ENCODE results near the gene FMNL3. TPM values are rescaled to one million over a fixed set of nuclear protein-coding genes. Genes with fewer than 3 reads are reported as not detected.

FMNL3 gene
- total RNA-seq, 2 donors from 2014 or later: 17.0 to 19.7 TPM

DNA sequence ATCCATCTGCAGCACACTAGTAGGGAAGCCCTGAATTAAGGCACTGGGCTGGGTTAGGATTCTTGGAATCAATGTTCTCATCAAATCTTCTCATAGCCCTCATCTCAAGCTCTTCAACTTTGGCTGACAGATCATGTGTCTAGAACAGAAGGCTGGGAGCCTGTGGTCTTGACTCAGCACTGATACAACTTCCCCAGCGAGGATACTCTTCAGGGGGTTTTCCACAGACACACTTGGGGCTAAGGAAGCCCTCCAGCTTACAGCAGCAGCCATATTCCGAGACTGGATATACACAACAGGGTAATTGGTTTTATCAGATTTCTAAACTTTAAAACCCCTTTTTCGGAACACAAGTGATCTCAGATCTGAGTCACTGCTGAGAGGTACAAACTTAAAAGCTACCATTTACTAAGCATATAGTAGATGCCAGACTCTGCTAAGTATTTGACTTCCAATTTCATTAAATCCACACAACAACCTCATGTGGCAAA lies 3.5 kb downstream of the FMNL3 start:
- no peak overlapping the region for H3K27ac Mint-ChIP-seq
- no peaks in the 10 kb centered on the region for H3K9me3 ChIP-seq (ENCODE audit: control insufficient read depth, low read length, poor library complexity, severe bottlenecking)
- peaks cover 5% of the 10 kb centered on the region for H3K27me3 Mint-ChIP-seq
- ATAC-seq (peak; percentile 15), DNase-seq (peak in 1 of 3 donors; percentile 18)
- H3K4me1 Mint-ChIP-seq: peaks cover 45% of the 10 kb centered on the region
- peak overlapping the region; percentile 12 for H3K4me3 Mint-ChIP-seq
- no peaks in the 10 kb centered on the region for H3K36me3 Mint-ChIP-seq (ENCODE audit: low read depth)

DNA sequence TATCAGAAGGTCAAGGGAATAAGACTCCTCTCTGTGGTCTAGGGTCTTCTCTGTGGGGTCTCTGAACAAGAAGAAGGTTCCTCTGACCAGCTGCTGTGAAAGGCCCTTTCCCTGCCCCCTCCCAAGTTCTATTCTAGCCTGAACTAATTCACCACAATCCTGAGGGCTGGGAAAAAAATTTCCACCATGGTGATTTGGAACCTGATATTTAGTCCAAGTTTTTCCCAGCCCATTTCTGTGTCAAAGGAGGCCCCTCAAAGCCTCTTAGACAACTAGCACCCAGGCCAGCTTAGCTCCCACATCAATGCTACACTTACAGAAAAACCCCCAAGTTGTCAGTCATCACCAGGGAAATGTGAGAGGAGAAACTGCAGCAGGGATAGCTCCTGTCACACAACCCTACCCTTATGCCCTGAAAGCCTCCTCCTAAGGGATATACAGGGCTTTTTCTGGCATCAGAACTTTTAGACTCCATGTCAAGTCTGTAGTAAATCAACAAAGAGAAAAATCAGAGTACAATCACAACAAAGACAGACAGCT lies 4.5 kb downstream of the FMNL3 start:
- Mint-ChIP-seq H3K36me3 (ENCODE audit: low read depth) (no peaks in the 10 kb centered on the region), H3K4me1 (peaks cover 48% of the 10 kb centered on the region), H3K27ac (peak overlapping the region; percentile 63), H3K27me3 (peaks cover 4% of the 10 kb centered on the region), H3K4me3 (no peak overlapping the region)
- H3K9me3 ChIP-seq (ENCODE audit: control insufficient read depth, low read length, poor library complexity, severe bottlenecking): no peaks in the 10 kb centered on the region
- DNase-seq (no peak), ATAC-seq (no peak)

DNA sequence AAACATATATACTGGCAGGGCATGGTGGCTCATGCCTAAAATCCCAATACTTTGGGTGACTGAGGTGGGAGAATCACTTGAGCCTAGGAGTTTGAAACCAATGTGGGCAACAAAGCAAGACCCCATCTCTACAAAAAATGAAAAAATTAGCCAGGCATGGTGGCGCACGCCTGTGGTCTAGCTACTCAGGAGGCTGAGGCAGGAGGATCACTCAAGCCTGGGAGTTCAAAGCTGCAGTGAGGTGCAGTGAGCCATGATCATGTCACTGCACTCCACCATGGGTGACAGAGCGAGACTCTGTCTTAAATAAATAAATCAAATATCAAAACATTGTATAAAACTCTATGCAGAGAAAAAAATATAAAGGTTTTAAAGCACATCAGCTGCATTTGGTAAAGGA lies 5.2 kb downstream of the FMNL3 start:
- Mint-ChIP-seq H3K4me3 (no peak overlapping the region), H3K27me3 (no peaks in the 10 kb centered on the region), H3K27ac (peak overlapping the region; percentile 63), H3K36me3 (ENCODE audit: low read depth) (no peaks in the 10 kb centered on the region), H3K4me1 (peaks cover 45% of the 10 kb centered on the region)
- ATAC-seq: no peak
- no peak for DNase-seq
- no peaks in the 10 kb centered on the region for H3K9me3 ChIP-seq (ENCODE audit: control insufficient read depth, low read length, poor library complexity, severe bottlenecking)

DNA sequence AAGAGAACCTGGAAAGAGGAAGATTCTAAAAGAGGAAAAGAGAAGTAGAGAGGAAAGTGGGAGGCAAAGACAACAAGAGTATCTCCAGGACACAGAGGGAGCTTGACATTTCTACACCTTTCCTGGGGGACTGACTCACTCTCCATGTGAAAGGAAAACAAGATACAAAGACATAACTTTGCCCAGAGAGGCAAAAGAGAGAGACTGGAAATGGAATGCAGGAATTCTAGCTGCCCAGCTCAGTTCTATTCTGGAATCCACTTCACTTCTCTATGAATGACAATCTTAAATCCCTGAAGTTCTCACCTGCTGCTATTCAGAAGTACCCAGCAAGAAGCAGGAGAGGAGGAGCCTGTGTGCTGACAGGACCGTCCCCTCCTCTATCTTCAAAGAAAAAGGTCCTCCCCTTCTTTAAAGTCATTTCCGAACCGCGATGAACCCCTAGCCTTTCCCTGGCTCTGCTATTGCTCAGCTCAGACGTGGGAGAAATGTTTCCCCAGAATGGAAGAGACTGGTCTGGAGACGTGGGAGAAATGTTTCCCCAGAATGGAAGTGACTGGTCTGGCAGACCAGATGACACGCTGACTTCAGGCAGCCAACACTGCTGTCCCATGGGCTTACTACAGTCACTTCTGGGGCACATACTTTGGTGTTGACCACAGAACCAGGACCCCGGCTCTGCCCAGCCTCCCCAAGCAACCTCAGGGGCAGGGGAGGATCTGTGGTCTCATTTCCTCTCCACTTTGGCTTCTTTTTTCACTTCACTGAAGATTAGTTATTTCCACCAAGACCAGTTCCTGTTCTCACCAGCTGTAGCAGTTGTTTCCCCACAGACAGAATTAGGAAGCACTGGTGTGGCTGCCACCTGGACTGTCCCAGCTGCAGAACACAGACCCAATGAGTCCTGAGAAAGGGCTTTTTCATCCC lies 8.3 kb downstream of the FMNL3 start:
- Mint-ChIP-seq H3K27me3 (no peaks in the 10 kb centered on the region), H3K4me3 (peak overlapping the region; percentile 86), H3K27ac (peak overlapping the region; percentile 91), H3K4me1 (peaks cover 25% of the 10 kb centered on the region), H3K36me3 (ENCODE audit: low read depth) (no peaks in the 10 kb centered on the region)
- H3K9me3 ChIP-seq (ENCODE audit: control insufficient read depth, low read length, poor library complexity, severe bottlenecking): no peaks in the 10 kb centered on the region
- no peak for DNase-seq
- peak; percentile 75 for ATAC-seq

DNA sequence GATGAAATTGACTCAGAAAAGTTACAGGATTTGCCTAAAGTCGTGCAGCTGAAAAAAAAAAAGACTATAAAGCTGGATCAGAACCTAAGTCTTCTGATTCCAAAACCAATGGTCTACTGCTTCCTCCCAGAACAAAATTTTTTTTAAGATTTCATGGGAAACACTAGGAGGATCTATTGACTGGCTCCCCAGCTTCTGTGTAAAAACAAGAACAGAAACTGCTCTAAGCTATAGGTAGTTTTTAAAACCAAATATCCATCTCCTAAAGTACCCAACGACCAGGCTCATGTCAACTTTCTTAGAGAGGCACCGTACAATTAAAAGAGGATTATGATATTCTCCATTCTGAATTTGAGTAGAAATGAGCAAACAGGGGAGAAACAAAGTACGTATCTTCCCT lies 9.4 kb downstream of the FMNL3 start:
- H3K36me3 Mint-ChIP-seq (ENCODE audit: low read depth): no peaks in the 10 kb centered on the region
- DNase-seq (no peak), ATAC-seq (no peak)
- H3K4me3 Mint-ChIP-seq: peak overlapping the region; percentile 86
- no peaks in the 10 kb centered on the region for H3K9me3 ChIP-seq (ENCODE audit: control insufficient read depth, low read length, poor library complexity, severe bottlenecking)
- H3K27me3 Mint-ChIP-seq: no peaks in the 10 kb centered on the region
- H3K4me1 Mint-ChIP-seq: peaks cover 19% of the 10 kb centered on the region
- peak overlapping the region; percentile 91 for H3K27ac Mint-ChIP-seq

DNA sequence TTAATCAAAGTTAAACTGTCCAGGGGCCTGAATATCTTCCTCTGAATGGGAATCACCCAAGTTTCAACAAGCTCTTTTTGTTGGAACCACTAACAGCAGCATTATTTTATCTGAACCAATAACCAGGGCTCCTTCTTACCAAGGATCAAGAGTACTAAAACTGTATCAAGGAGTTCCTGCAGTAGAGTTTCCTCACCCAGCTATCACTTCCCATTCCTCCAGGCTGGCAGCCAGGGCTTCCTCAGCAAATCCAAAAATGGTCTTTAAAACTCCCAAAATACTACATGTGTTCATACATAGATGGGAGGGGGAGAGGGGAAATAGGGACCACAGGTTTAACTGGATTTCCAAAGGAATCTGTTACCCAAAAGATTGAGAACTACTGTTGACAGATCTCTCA lies 10.5 kb downstream of the FMNL3 start:
- Mint-ChIP-seq H3K27ac (no peak overlapping the region), H3K27me3 (no peaks in the 10 kb centered on the region), H3K4me3 (no peak overlapping the region), H3K36me3 (ENCODE audit: low read depth) (no peaks in the 10 kb centered on the region), H3K4me1 (peaks cover 20% of the 10 kb centered on the region)
- ATAC-seq (no peak), DNase-seq (no peak)
- no peaks in the 10 kb centered on the region for H3K9me3 ChIP-seq (ENCODE audit: control insufficient read depth, low read length, poor library complexity, severe bottlenecking)

DNA sequence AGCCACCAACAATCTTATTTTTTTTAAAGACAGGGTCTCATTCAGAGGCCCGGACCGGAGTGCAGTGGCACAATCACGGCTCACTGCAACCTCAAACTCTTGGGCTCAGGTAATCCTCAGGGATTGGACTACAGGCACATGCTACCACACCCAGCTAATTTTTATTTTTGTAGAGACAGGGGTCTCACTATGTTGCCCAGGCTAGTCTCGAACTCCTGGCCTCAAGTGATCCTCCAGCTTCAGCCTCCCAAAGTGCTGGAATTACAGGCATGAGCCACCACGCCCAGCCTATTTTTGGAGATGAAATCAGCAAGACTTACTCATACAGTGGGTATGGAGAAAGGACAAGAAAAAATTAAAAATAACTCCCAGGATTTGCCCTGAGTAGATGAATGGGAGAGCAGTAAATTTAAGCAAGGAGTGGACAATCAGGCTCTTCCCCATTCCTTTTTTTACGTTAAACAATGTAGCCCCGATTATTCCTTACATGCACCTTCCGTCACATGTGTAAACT lies 13.2 kb downstream of the FMNL3 start:
- H3K27ac Mint-ChIP-seq: no peak overlapping the region
- H3K27me3 Mint-ChIP-seq: no peaks in the 10 kb centered on the region
- no peaks in the 10 kb centered on the region for H3K36me3 Mint-ChIP-seq (ENCODE audit: low read depth)
- DNase-seq (no peak), ATAC-seq (no peak)
- H3K4me3 Mint-ChIP-seq: no peak overlapping the region
- no peaks in the 10 kb centered on the region for H3K9me3 ChIP-seq (ENCODE audit: control insufficient read depth, low read length, poor library complexity, severe bottlenecking)
- peaks cover 24% of the 10 kb centered on the region for H3K4me1 Mint-ChIP-seq

DNA sequence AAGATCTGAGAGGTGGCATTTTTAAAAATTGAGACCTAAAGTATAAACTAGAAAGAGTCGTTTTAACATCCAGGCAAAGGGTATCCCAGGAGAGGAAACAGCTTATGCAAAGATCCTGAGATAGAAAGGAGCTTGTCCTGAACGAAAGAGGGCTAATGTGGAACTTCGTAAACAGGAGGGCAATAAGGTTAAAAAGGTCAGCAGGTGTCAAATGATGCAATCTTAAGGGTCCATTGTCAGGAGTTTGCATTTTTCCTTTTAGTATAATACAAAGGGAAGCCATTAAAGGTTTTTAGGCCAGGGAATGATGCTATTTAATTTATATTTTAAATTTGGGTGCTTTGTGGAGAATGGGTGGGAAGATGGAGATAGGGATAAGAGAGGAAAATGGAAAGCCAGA lies 14.4 kb downstream of the FMNL3 start:
- no peaks in the 10 kb centered on the region for H3K27me3 Mint-ChIP-seq
- peak overlapping the region; percentile 11 for H3K27ac Mint-ChIP-seq
- DNase-seq: no peak
- no peak for ATAC-seq
- no peaks in the 10 kb centered on the region for H3K9me3 ChIP-seq (ENCODE audit: control insufficient read depth, low read length, poor library complexity, severe bottlenecking)
- H3K4me3 Mint-ChIP-seq: no peak overlapping the region
- H3K4me1 Mint-ChIP-seq: peaks cover 23% of the 10 kb centered on the region
- H3K36me3 Mint-ChIP-seq (ENCODE audit: low read depth): no peaks in the 10 kb centered on the region

DNA sequence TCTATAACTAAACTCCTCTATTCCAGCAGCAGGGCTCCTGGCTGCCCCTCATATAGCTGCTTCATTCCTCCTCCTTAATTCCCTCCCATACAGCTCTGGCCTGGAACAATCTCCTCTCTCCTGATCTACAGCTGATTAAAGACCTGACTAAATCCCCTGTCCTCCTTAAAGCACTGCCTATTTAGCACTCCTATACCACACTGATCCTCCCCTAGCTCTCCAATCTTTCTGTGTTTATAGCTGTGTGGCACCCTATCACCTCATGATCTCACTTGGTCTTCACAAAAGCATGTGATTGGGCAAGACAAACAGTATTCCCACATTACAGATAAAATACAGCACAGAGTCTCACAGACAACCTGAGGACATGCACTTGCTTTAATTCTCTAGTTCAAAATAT lies 17.4 kb downstream of the FMNL3 start:
- H3K27me3 Mint-ChIP-seq: no peaks in the 10 kb centered on the region
- no peak for DNase-seq
- H3K27ac Mint-ChIP-seq: peak overlapping the region; percentile 61
- ATAC-seq: no peak
- H3K9me3 ChIP-seq (ENCODE audit: control insufficient read depth, low read length, poor library complexity, severe bottlenecking): no peaks in the 10 kb centered on the region
- no peaks in the 10 kb centered on the region for H3K36me3 Mint-ChIP-seq (ENCODE audit: low read depth)
- H3K4me3 Mint-ChIP-seq: no peak overlapping the region
- peaks cover 29% of the 10 kb centered on the region for H3K4me1 Mint-ChIP-seq

DNA sequence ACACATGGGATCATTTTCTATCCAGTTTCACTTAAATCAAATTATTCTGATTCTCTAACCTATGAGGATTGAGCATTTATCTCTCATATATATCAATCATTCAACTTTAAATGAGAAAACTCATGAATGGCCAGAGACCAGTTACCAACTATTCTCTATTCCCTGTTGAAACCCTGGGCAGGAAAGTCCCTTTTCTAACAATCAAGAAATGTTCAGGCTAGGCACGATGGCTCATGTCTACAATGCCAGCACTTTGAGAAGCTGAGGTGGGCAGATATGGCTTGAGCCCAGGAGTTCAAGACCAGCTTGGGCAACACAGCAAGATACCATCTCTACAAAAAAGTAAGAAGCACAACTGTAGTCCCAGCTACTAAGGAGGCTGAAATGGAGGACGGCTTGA lies 18.0 kb downstream of the FMNL3 start:
- DNase-seq (no peak), ATAC-seq (no peak)
- no peaks in the 10 kb centered on the region for H3K9me3 ChIP-seq (ENCODE audit: control insufficient read depth, low read length, poor library complexity, severe bottlenecking)
- Mint-ChIP-seq H3K36me3 (ENCODE audit: low read depth) (no peaks in the 10 kb centered on the region), H3K27ac (no peak overlapping the region), H3K4me1 (peaks cover 29% of the 10 kb centered on the region), H3K4me3 (no peak overlapping the region), H3K27me3 (no peaks in the 10 kb centered on the region)

DNA sequence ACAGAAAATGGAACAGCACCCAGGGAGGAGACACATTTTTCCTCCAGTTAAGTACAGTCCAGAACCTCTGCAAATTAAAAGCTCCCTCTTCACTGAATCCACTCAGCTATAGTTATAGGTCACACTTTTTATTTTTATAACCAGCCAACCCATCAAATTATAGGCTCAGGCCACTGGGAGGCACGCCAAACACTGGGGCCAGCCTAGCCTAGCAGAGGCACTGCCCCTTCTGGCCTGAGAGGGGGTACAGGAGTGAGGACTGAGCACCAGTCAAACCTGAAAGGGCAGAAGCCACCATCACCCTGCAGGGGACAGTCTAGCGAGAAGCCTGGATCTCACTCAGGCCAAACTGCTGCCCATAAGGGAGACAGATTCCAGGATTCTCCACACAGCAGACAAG lies 19.3 kb downstream of the FMNL3 start:
- Mint-ChIP-seq H3K27me3 (no peaks in the 10 kb centered on the region), H3K36me3 (ENCODE audit: low read depth) (no peaks in the 10 kb centered on the region), H3K4me3 (no peak overlapping the region), H3K4me1 (peaks cover 39% of the 10 kb centered on the region), H3K27ac (peak overlapping the region; percentile 61)
- DNase-seq: no peak
- no peaks in the 10 kb centered on the region for H3K9me3 ChIP-seq (ENCODE audit: control insufficient read depth, low read length, poor library complexity, severe bottlenecking)
- ATAC-seq: no peak

DNA sequence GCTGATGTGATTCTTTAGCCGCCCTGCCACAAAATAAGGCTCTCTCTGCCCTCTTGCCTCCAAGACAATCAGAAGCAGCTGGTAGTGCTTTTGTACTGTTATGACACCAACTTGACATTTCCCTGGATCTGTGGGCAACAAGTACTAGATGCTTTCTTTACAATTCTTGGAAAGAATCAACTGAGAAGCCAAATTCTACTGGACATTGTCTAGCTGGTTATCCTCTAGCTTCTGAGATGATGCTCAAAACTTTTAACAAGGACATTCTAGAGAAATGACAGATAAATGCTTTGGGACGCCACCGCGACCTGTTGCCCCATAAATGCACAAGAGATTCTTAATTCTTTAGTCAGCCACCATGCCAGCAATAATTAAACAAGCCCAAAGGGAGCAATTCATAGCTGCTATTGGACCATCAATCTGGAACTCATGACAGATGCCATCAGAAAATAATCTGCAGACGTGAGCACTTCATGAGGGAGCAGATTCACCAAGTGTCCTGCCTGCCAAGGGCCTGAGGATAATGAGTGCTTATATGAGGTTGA lies 22.8 kb downstream of the FMNL3 start:
- H3K4me3 Mint-ChIP-seq: no peak overlapping the region
- H3K4me1 Mint-ChIP-seq: peaks cover 37% of the 10 kb centered on the region

DNA sequence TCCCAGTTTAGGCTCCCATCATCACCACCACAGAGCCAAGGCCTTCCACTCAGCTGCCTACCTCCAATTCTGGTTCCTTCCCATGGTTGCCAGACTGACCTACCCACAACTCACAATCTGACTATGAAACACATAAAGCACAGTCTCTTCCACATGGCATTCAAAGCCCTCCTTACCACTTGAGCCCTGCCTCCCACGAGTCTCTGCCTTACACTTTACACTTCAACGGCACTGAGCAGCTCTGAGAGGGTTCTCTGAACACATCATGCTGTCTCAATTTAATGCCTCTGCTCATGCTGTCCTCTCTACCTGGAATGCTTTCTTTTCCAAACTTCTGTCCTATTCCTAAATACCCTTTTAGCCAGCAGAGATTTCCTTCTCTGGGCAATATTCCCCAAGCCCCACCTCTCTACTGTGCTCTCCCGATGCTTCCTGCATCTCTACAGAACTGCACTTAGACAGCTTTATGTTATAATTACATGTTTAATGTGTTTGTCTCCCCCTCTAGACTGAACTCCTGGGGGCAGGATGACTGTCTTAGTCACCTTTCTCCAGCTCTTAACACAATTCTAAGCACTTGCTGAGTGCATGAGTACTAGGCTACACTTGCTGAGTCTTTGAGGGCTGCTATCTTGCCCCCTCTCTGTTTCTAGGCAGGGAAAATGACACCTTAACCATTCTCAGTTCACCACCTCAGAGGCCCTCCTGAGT lies 23.5 kb downstream of the FMNL3 start:
- no peak overlapping the region for H3K4me3 Mint-ChIP-seq
- H3K27me3 Mint-ChIP-seq: no peaks in the 10 kb centered on the region
- H3K27ac Mint-ChIP-seq: peak overlapping the region; percentile 74
- no peaks in the 10 kb centered on the region for H3K36me3 Mint-ChIP-seq (ENCODE audit: low read depth)
- DNase-seq (no peak), ATAC-seq (no peak)
- H3K9me3 ChIP-seq (ENCODE audit: control insufficient read depth, low read length, poor library complexity, severe bottlenecking): no peaks in the 10 kb centered on the region
- peaks cover 39% of the 10 kb centered on the region for H3K4me1 Mint-ChIP-seq

More for the DNA sequence above, 22.8 kb downstream of the FMNL3 start:
- H3K27me3 Mint-ChIP-seq: no peaks in the 10 kb centered on the region
- H3K9me3 ChIP-seq (ENCODE audit: control insufficient read depth, low read length, poor library complexity, severe bottlenecking): no peaks in the 10 kb centered on the region
- no peak for DNase-seq
- no peaks in the 10 kb centered on the region for H3K36me3 Mint-ChIP-seq (ENCODE audit: low read depth)
- no peak for ATAC-seq
- H3K27ac Mint-ChIP-seq: peak overlapping the region; percentile 74
